HG02943 (cell line): ENCODE data around the gene TTC33.

ENCODE experiments used
- ATAC-seq: cut with Tn5 transposase; IDR thresholded peaks from one replicate; pipeline ENCODE4 v1.9.1; 2021; ENCODE audit warnings: mild to moderate bottlenecking, low read depth, moderate library complexity; ENCODE audit not compliant: unreplicated experiment

Gene TTC33

DNA sequence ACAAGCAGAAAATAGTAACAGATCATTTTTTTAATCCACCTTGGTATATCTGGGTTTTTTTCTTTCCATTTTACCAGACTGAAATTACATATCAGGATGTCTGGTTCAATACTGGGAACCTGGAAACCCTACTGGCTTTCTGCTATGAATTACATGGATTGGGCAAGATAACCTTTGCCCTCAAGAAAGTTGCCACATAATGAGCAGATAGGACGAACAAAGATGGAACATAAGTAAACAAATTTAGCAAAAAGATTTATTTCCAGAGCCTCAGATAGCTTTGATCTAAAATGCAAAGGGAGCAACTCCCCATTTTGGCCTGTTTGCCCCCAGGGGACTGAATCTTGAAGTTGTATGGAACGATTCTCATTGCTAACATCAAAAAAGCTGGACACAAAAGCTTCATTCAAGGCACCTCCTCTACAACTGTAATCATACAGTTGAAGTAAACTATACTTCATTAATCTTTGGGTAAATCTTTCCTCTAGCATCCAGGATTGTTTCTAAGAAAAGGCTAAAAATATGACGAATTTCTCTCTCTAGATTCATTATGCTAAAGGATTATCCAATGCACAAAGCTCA is 207.7 kb downstream of the TTC33 start:
- no peak for ATAC-seq

DNA sequence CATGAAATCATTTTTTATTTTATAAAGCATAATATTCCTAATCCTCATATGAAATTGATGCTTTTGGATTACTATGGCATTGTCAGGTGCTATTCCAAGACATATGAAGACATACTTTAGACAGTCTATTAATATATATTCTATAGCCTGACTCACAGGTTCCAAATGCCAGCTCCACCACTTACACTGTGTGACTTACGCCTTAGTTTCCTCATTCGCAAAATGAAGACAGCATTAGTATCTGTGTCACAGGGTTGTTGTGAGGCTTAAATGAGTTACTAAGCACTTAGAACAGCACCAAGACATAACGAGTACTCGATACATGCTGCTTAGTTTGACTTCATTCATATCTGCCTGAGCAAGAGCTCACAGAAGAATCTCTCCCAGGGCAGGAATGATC is 208.2 kb downstream of the TTC33 start:
- no peak for ATAC-seq

DNA sequence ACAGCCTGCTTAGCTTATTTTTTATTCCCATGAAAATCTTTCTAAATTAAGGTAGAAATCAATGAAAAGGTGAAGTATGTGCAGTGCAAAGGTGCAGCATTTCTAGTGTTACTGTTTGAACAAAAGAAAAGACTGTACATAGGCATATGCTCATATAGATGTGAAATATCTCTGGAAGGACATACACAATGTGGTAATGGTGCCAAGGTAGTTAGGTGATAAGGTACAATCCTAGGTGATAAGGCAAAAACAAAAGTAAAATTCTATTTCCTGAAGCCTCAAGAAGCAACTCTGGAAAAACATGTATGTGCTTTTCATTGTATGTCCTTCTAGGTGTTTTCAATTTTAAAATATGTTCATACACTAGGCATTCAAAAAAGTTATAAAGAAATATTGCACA is 215.5 kb downstream of the TTC33 start:
- no peak for ATAC-seq

DNA sequence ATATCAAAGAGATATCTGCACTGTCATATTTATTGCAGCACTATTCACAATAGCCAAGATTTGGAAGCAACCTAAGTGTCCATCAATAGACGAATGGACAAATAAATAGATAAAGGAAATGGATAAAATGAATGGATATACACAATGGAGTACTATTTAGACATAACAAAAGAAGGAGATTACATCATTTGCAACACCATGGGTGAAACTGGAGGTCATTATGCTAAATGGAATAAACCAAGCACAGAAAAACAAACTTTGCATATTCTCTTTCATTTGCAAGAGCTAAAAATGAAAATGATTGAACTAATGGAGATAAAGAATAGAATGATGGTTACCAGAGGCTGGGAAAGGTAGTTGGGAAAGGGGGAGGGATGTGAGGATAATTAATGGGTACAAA is 231.1 kb downstream of the TTC33 start:
- no peak for ATAC-seq

DNA sequence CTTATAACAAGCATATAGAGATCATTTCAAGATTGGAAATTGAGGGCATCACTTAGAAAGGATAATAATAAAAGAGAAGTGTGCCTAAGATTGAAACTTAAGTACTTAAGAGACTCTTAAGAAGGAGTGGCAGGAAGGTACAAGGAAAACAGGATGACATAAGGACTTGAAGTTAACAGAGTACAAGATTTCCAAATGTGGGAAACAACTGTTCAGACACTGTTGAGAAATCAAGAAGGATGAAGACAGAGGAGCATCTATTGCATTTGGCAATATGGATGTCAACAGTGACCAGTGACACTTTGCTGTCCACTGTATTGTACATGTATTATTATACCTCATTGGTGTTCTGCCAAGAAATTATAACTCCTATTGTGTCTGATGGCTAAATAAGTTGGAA is 233.8 kb downstream of the TTC33 start:
- ATAC-seq: no peak

DNA sequence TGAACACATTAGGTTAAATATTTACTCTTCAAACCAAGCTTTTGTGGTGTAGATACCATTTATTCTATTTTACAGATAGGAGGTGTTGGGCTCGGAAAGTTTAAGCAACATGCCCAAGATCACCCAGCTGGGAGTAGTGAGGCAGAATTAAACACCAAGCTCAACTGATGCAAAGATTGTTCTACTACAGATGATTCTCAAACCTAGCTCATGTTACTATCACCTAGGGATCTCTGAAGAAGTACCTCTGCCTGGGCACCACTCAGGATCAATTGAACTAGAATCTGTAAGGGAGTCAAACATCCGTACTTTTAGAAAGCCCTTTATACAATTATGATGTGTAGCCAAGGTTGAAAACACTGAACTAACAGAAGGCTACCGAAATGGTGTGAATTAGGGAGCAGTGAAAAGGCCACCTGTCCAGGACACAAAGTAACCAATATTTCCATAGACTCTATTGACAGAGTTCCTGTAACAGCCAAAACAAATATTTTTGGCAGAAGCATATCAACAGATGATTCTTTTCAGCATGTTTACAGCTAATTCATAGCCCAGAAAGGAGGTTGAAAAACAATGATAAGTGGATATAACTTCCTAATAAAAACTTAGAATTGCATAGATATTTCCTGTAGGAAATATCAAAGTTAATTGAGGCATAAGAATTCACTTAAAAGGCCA is 234.5 kb downstream of the TTC33 start:
- no peak for ATAC-seq

DNA sequence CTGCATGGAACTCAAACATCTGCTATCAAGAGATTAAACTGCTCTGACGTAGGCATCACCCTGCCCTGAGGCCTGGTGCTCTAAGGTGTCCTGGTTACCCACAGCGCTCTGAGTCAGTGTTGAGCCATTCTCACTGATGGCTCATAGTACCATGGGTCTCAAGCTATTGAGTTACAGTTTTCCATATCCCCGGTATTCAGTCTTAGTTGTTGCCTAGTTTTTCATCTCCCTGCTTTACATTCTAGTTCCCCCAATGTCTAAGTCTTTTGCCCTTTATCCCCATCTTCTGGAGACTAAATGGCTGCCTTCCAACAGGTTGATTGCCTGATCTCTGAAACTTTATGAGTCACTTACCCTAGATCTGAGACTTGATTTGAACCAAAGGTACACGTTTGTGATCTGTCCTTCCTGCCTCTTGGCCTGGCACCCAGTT is 237.3 kb downstream of the TTC33 start:
- no peak for ATAC-seq

DNA sequence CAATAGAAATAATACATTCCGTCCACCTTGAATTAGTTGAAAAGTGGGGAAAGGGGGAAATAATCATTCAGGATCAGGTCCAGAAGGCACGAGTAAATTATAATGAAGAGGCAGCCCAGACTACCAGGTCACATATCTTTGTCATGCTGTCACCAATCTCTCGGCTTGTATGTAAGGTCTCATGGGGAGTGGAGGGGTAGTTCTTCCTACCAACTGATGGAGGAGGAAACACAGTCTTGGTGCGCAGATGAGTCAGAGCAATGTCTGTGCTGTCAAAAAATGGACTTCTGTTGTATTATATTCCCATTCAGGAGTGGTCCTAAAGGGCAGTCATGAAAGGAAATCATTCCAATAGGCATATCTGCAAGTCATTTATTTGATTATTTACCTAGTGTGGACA is 240.3 kb downstream of the TTC33 start:
- no peak for ATAC-seq

DNA sequence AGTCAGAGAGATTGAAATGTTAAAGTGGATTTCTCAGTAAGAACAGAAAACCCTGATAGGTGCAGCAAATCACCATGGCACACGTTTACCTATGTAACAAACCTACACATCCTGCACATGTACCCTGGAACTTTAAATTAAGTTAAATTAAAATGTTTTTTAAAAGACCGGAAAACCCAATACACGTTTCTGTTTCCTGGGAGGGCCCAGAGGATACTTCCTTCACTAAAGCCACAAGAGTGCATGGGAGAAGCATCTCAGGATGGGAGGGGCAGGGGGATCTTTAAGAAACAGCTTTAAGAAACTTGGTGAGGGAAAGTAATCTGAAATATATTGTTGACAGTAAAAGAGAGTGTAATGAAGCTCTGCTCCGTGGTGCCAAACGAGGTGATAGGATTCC is 240.8 kb downstream of the TTC33 start:
- no peak for ATAC-seq

DNA sequence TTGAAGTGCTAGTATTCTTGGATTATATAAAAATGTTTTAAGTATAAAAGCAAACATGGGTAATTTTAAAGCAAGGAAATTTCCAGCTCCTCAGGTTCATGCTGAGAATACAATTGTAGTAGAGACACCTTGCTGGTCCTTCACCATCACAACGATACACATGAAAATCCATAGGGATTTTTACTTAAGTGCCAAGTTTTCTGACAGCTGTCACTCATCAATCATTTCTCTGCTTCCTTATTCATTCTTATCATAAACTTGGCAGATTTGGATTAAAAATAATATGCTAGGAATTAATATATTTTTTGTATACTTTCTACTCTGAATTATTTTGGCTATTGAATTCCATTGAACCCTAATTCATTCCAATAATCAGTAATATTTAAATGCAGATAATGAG is 244.0 kb downstream of the TTC33 start:
- no peak for ATAC-seq

DNA sequence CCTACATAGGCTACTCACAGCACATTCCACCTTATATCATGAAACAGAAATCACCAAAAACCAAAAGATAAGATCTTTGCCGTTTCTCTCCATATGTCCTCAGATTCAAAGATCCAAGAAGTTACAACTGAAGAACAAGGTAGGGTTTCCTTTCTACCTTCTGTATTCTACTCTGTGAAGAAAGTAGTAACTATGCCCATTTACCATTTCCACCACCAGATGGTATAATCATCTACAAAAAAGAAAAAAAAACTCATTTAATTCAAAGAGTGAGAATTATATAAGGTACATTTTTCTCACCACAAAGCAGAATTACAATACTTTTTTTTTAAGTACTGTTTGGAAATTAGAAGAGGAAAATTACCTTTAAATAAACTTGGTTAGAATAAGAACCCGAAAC is 248.7 kb downstream of the TTC33 start:
- no peak for ATAC-seq

DNA sequence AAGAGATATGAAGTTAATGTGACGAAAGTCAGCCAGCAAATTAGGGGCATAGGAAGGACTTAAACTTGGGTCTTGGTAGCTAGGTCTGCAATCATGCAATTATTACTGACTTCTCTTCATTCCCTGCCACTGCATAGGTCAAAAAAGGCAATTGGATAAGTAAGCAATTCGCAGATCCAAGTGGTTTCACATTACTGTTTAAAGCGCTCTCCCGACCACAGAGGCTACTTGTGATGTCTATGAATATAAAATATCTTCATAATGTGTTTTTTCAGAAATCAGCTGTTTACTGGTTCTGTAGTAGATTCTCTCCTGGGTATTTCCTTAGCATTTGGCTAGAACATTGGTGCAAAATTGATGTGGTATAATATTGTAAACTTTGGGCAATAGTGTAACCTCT is 250.7 kb downstream of the TTC33 start:
- ATAC-seq: no peak

DNA sequence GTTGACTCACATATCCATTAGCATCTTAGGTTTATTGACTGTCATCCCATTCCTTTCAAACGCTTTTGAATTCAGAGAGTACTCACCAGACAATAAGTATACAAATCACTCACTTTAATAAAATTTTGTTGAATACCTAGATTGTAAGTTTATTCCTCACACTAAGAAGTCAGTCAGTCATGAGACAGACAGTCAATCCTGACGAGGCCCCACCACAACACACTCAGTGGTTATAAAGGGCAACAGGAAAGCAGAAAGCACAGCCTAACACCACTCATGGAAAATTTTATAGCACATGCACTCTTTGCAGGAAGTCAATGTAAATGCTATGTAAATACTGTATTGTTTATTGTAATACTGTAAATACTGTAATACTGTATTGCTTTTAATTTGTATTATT is 252.3 kb downstream of the TTC33 start:
- no peak for ATAC-seq

DNA sequence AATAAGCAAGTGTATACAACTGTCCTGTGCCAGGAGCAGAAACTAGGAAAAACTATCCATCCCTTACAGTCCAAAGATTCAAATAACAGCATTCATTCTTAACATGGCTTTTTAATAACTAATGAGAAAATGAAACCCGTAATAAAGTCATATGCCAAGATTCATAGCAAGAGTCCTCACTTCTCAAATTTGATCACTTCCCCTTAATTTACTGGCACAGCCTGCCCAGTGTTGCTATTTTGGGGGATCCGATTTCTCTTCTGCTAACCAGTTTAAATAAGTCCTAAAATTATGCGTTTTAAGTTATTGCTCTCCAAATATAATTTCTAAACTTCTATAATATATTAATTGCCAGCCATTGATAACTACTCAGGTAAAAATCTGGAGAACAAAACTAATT is 253.0 kb downstream of the TTC33 start:
- no peak for ATAC-seq

DNA sequence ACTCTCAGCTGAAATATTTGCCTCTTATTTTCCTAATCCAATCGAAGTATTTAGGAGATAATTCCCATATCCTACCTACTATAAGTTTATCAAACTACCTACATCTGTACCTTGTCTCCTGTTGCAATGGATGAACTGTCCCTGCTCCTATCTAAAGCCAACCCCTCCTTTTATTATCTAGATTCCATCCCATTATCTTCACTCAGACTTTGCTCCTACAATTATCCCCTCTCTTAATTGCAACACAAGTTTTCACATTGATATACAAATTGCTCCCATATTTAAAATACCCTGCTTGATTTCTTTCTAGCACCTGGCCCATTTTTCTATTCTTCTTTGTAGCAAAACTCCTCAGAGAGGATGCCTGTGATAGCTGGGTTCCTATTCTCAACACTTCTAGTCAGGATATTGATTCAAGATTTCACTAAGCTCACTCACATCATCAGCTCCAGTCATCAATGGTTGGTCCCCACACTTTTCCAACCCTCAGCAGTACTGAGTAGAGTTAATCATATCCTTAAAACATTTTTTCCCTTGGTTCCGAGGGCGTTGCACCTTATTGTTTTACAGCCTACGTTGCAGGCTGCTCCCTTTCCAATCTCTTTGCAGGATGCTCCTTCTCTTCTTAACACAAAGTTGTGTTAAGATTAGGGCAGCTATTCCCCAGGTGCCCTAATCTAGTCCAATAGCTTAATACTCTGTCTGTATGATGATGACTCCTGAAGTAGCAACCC is 253.9 kb downstream of the TTC33 start:
- ATAC-seq: no peak

DNA sequence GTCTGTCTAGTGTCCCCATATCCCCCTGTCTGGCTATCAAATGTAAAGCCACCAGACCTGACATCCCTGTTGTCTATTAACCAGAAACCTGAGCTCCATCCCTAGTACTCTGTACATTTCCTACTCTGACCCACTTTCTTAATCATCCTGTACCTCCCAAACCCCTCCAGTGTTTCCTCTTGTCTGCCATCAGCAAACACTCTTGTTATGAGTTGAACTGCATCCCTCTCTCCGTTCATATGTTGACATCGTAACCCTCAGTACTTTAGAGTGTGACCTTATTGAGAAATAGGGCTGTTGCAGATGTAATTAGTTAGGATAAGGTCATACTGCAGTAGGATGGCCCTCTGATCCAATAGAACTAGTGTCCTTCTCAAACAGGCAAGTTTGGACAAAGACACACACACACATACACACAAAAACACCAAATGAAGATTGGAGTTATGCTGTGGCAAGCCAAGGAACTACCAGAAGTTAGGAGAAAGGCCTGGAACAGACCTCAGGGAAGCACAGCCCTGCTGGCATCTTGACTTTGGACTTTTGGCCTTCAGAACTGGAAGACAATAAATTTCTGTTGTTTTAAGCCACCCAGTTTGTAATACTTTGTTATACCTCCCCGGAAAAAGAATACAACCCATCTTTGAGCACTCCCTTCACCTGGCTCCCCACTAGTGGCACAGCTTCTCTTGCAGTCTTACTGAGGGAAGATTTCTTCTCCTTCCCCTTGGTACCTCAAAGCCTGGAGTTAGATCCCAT is 256.1 kb downstream of the TTC33 start:
- no peak for ATAC-seq

DNA sequence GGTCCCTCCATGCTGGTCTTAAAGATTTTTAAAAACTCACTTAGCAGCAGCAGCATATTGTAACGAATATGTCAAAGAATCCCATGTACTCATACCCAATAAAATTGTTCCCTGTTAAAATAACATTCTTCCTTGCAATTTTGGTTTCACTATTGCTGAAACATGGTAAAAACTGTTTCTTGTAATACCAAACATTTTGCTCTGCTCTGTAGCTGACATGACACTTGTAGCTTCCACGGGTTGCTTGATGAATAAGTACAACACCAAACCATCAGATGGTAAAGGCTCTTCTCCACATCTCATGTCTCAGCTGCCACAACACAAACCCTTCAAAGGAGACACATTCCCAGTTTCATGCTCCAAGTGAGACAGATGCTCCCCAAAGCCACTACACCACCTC is 256.8 kb downstream of the TTC33 start:
- no peak for ATAC-seq

DNA sequence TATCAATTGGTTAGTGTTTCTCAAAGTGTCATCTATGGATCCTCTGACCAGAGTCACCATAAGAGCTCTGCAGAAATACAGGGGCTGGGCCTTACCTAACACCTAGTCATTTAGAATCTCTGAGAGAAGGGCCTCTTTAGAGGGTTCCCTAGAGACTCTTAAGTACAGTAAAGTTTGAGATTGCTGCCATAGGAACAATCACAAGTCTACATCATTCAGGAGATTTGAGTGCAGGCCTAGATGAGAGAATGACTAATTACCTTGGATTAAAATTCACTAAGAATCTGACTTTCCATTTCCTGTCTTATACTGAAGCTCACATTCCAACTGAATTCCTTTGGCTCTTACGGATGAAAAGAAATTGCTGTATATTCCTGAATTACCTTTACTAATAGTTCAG is 258.2 kb downstream of the TTC33 start:
- ATAC-seq: no peak

DNA sequence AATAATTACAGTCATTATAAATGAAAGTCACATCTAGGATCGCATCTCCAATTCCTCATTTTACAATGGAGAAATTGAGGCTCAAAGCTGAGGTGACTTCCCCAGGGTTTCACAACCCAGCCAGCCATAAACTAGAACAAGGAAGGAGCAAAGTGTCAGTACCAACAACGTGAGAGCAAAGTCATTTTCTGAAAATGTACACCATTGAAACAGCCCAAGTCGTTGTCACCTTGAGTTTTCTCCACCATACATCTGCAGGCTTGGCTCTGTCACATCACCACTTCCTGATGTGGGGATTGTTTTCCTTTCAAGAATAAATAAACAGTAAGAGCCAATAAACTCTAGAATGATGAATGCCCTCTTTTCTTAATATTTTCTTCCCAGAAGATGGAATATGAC is 260.5 kb downstream of the TTC33 start:
- ATAC-seq: no peak

DNA sequence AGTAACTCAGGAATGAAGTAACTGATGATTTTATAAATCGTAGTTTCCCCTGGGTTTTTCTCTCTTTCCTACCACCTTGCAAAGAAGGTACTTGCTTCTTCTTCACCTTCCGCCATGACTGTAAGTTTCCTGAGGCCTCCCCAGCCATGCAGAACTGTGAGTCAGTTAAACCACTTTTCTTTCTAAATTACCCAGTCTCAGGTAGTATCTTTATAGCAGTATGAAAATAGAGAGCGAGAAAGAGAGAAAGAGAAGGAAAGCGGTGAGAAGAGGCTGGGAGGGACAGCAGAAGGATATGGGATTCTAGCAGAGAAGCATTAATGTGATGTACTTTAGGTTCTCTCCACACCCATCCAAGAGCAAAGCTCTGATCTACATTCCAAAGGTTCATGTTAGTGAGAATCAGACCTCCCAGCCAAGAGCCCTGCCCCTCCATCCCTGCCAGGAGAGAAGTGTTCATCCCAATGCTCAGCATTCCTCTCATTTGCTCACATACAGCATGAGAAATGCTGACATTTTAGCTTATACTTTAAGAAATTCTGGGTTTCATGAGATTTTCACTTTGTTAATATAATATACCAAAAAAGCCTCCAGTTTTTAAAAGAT is 261.0 kb downstream of the TTC33 start:
- no peak for ATAC-seq

DNA sequence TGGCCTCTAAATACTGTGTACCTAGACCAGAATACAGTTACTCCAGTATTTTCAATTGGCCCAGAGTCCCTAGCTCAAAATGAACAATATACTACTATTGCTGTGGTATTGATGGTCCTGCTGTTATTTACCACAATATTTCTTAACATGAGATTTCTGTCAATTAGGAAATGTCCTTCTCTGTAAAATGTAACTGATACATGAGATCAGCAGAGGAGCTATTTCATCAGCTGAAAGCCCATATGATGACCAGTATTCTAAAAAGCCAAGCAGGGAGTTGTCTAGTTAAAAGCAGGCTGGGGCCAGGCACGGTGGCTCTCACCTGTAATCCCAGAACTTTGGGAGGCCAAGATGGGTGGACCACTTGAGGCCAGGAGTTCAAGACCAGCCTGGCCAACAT is 263.7 kb downstream of the TTC33 start:
- no peak for ATAC-seq
